Measurements from ENCODE around the gene HYKK.
"Not testable (repeated sequence)": the region's sequence is repeated elsewhere in the genome, so short reads cannot be mapped to it uniquely, and the experiment has no call there.

The HYKK gene

DNA sequence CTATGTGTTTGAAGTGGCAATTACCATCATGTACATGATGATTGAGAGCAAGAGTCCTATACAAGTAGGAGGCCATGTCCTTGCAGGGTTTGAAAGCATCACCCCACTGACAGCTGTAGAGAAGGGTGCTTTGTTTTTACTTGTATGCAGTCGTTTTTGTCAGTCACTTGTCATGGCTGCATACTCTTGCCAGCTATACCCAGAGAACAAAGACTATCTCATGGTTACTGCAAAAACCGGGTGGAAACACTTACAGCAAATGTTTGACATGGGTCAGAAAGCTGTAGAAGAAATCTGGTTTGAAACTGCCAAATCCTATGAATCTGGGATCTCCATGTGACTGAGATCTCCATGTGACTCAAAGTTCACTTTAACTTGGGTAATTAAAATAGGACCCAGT, 26.0 kb downstream of the HYKK start:
- no peak for TF ChIP-seq EZH2phosphoT487 (IDR thresholded peaks at IDR 0.05; ENCODE audit: low read depth)
- TF ChIP-seq, protein P1, sequence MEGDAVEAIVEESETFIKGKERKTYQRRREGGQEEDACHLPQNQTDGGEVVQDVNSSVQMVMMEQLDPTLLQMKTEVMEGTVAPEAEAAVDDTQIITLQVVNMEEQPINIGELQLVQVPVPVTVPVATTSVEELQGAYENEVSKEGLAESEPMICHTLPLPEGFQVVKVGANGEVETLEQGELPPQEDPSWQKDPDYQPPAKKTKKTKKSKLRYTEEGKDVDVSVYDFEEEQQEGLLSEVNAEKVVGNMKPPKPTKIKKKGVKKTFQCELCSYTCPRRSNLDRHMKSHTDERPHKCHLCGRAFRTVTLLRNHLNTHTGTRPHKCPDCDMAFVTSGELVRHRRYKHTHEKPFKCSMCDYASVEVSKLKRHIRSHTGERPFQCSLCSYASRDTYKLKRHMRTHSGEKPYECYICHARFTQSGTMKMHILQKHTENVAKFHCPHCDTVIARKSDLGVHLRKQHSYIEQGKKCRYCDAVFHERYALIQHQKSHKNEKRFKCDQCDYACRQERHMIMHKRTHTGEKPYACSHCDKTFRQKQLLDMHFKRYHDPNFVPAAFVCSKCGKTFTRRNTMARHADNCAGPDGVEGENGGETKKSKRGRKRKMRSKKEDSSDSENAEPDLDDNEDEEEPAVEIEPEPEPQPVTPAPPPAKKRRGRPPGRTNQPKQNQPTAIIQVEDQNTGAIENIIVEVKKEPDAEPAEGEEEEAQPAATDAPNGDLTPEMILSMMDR (IDR thresholded peaks at IDR 0.05; ENCODE audit: low read depth, low read length) = no peak
- Histone ChIP-seq H3K9ac (ENCODE audit: low read length) (no peak overlapping the region), H3K4me2 (ENCODE audit: low read length) (no peak overlapping the region)

DNA sequence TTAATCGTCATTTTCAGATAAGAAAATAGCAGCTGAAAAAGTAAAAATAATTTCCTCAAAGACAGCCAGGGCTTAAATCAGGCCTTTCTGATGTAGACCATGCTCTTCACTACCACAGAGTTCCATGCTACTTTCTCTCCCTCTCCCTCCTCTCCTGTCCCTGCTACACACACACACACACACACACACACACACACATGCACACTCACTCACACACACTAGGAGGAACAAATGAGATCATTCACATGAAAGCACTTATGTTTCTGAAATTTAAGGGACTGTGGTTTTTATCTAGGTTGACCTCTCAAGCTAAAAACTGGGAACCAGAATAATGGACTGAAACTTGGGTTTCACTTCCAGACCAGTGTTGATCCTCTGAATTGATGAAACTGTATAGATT, 28.8 kb downstream of the HYKK start:
- Histone ChIP-seq H2AFZ (ENCODE audit: low read depth, low read length) (no peak overlapping the region), H3K4me1 (ENCODE audit: low read length) (peaks cover 14% of the 10 kb centered on the region), H3K27ac (ENCODE audit: low read length) (no peak overlapping the region), H3K36me3 (replicated peaks; ENCODE audit: low read depth, low read length) (no peaks in the 10 kb centered on the region), H3K79me2 (ENCODE audit: low read length) (peaks cover 14% of the 10 kb centered on the region), H3K9ac (ENCODE audit: low read length) (no peak overlapping the region), H3K27me3 (ENCODE audit: low read depth, low read length) (no peaks in the 10 kb centered on the region), H3K4me3 (ENCODE audit: low read length) (no peak overlapping the region), H3K4me2 (ENCODE audit: low read length) (no peak overlapping the region), H4K20me1 (ENCODE audit: insufficient read depth, low read length) (no peaks in the 10 kb centered on the region), H3K9me3 (ENCODE audit: insufficient read depth, low read length) (no peaks in the 10 kb centered on the region)
- TF ChIP-seq EZH2phosphoT487 (IDR thresholded peaks at IDR 0.05; ENCODE audit: low read depth) = no peak
- TF ChIP-seq, protein P1 (IDR thresholded peaks at IDR 0.05; ENCODE audit: low read depth, low read length) = no peak

More for the DNA sequence above, 26.0 kb downstream of the HYKK start:
- Histone ChIP-seq H4K20me1 (ENCODE audit: insufficient read depth, low read length) (no peaks in the 10 kb centered on the region), H3K27me3 (ENCODE audit: low read depth, low read length) (no peaks in the 10 kb centered on the region), H3K4me3 (ENCODE audit: low read length) (no peak overlapping the region), H3K9me3 (ENCODE audit: insufficient read depth, low read length) (no peaks in the 10 kb centered on the region), H3K36me3 (replicated peaks; ENCODE audit: low read depth, low read length) (no peaks in the 10 kb centered on the region), H2AFZ (ENCODE audit: low read depth, low read length) (no peak overlapping the region), H3K4me1 (ENCODE audit: low read length) (peaks cover 10% of the 10 kb centered on the region), H3K79me2 (ENCODE audit: low read length) (no peaks in the 10 kb centered on the region), H3K27ac (ENCODE audit: low read length) (no peak overlapping the region)

DNA sequence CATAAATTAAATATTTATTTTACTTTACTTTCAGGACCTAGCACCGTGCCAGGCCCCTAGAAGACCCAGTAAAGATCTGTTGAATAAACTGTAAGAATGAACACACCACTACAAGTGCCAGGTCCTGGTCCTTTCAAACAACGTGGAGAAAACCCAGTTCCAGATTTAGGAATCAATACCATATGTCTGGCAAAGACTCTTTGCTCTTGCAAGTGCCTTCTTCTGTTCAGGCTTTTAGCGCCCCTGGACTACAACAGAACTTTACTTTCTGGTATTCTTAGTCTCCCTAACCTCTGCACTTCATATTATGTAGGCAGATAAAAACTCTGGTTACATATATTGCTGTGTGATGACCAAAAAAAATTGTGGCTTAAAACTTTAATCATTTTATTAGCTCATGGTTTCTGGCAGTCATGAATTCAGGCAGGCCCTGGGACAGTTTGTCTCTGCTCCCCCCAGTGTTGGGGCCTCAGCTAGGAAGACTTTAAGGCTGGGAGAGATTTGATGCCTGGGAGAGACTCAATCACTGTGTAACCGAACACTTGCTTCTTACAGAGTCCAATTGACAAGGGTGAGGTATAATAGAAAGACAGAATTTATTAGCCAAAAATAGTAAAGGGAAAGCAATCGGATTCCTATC, 30.0 kb downstream of the HYKK start:
- no peaks in the 10 kb centered on the region for H3K9me3 ChIP-seq (ENCODE audit: insufficient read depth, low read length)
- peaks cover 21% of the 10 kb centered on the region for H3K4me1 ChIP-seq (ENCODE audit: low read length)
- peaks cover 8% of the 10 kb centered on the region for H3K36me3 ChIP-seq (replicated peaks; ENCODE audit: low read depth, low read length)
- H3K79me2 ChIP-seq (ENCODE audit: low read length) = peaks cover 27% of the 10 kb centered on the region
- no peak overlapping the region for H3K4me2 ChIP-seq (ENCODE audit: low read length)
- H3K27me3 ChIP-seq (ENCODE audit: low read depth, low read length) = no peaks in the 10 kb centered on the region
- no peak overlapping the region for H3K4me3 ChIP-seq (ENCODE audit: low read length)
- no peak overlapping the region for H3K27ac ChIP-seq (ENCODE audit: low read length)
- no peak overlapping the region for H2AFZ ChIP-seq (ENCODE audit: low read depth, low read length)
- TF ChIP-seq, protein P1 (IDR thresholded peaks at IDR 0.05; ENCODE audit: low read depth, low read length) = no peak
- no peak for TF ChIP-seq EZH2phosphoT487 (IDR thresholded peaks at IDR 0.05; ENCODE audit: low read depth)
- no peak overlapping the region for H3K9ac ChIP-seq (ENCODE audit: low read length)
- 0 out of 2 replicates have a peak, but pooled peaks cover 6% of the 10 kb centered on the region for H4K20me1 ChIP-seq (ENCODE audit: insufficient read depth, low read length)

DNA sequence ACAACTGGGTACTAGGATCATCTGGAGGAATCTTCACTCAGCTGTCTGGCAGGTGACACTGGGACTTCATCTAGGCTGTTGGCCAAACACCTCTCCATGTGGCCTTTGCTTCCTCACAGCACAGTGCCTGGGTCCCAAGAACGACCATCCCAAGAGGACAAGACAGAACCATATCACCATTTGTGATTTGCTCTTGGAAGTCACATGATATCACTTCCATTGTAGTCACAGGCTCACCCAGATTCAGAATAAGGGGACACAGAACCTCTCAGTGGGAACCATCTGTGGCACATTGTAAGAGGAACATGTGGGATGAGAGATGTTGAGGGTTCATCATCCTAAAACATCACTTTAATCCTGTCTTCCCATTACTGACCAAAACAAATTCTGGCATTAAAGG, 31.0 kb downstream of the HYKK start:
- H3K4me3 ChIP-seq (ENCODE audit: low read length) = no peak overlapping the region
- H3K4me2 ChIP-seq (ENCODE audit: low read length) = no peak overlapping the region
- peaks cover 36% of the 10 kb centered on the region for H3K79me2 ChIP-seq (ENCODE audit: low read length)
- H3K9me3 ChIP-seq (ENCODE audit: insufficient read depth, low read length) = no peaks in the 10 kb centered on the region
- no peak overlapping the region for H3K27ac ChIP-seq (ENCODE audit: low read length)
- no peak overlapping the region for H3K9ac ChIP-seq (ENCODE audit: low read length)
- peaks cover 17% of the 10 kb centered on the region for H3K36me3 ChIP-seq (replicated peaks; ENCODE audit: low read depth, low read length)
- peaks cover 21% of the 10 kb centered on the region for H3K4me1 ChIP-seq (ENCODE audit: low read length)
- no peak overlapping the region for H2AFZ ChIP-seq (ENCODE audit: low read depth, low read length)
- TF ChIP-seq, protein P1 (IDR thresholded peaks at IDR 0.05; ENCODE audit: low read depth, low read length) = no peak
- TF ChIP-seq EZH2phosphoT487 (IDR thresholded peaks at IDR 0.05; ENCODE audit: low read depth) = no peak
- H3K27me3 ChIP-seq (ENCODE audit: low read depth, low read length) = no peaks in the 10 kb centered on the region
- H4K20me1 ChIP-seq (ENCODE audit: insufficient read depth, low read length) = 0 out of 2 replicates have a peak, but pooled peaks cover 6% of the 10 kb centered on the region

DNA sequence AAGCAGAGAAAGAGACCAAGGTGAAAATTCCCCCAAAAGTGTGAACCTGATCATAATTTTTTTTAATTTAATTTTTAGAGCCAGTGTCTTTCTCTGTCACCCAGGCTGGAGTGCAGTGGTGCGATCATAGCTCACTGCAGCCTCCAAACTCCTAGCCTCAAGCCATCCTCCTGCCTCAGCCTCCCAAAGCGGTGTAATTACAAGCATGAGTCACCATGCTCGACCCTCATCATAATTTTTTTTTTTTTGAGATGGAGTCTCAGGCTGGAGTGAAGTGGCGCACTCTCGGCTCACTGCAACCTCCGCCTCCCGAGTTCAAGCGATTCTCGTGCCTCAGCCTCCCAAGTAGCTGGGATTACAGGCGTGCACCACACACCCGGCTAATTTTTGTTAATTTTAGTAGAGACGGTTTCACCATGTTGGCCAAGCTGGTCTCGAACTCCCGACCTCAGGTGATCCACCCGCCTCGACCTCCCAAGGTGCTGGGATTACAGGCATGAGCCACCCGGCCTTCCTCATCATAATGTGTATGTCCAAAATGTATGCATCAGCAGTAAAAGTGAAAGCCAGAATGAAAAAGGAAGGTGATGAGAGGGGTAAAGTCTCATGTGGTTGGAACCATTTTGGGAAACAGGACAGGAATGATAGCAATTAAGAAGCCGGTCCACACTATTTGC, 32.2 kb downstream of the HYKK start:
- peak overlapping the region; percentile 92 for H3K9ac ChIP-seq (ENCODE audit: low read length)
- H3K4me2 ChIP-seq (ENCODE audit: low read length) = peak overlapping the region; percentile 82
- peaks cover 21% of the 10 kb centered on the region for H3K4me1 ChIP-seq (ENCODE audit: low read length)
- H3K27me3 ChIP-seq (ENCODE audit: low read depth, low read length); H4K20me1 ChIP-seq (ENCODE audit: insufficient read depth, low read length); H3K9me3 ChIP-seq (ENCODE audit: insufficient read depth, low read length): not testable (repeated sequence)
- H2AFZ ChIP-seq (ENCODE audit: low read depth, low read length) = peak overlapping the region; percentile 66
- peaks cover 25% of the 10 kb centered on the region for H3K36me3 ChIP-seq (replicated peaks; ENCODE audit: low read depth, low read length)
- H3K79me2 ChIP-seq (ENCODE audit: low read length) = peaks cover 40% of the 10 kb centered on the region
- H3K4me3 ChIP-seq (ENCODE audit: low read length) = peak overlapping the region; percentile 84
- peak overlapping the region; percentile 80 for H3K27ac ChIP-seq (ENCODE audit: low read length)
